Measurements from ENCODE around the gene TBL3.

DNA sequence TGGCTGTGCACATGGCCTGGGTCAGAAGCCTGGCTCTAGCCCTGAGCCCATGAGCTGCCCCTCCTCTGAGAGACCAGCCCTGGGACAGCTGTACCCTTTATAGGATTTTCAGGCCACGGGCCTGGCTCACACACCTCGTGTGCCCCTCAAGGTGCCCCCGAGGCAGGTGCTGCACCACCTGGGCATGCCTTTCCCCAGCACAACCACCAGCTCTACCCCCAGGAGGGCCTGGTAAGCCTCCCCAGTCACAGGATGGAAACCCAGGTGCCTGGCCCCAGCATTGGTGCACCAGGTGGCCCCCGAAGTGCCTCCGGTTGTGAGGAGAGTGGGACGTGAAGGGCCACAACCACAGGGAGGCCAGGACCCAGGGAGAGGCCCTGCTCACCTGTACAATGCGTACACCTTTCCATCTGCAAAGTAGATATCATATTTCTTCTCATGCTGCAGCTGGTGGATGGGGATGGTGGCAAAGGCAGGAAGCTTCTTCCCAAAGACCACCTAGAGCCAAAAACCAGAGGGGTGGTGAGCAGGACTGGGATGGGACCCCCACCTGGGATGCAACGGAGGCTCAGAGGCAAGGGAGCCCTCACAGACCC is 31.5 kb downstream of the TBL3 start:
- TF ChIP-seq, protein P1, sequence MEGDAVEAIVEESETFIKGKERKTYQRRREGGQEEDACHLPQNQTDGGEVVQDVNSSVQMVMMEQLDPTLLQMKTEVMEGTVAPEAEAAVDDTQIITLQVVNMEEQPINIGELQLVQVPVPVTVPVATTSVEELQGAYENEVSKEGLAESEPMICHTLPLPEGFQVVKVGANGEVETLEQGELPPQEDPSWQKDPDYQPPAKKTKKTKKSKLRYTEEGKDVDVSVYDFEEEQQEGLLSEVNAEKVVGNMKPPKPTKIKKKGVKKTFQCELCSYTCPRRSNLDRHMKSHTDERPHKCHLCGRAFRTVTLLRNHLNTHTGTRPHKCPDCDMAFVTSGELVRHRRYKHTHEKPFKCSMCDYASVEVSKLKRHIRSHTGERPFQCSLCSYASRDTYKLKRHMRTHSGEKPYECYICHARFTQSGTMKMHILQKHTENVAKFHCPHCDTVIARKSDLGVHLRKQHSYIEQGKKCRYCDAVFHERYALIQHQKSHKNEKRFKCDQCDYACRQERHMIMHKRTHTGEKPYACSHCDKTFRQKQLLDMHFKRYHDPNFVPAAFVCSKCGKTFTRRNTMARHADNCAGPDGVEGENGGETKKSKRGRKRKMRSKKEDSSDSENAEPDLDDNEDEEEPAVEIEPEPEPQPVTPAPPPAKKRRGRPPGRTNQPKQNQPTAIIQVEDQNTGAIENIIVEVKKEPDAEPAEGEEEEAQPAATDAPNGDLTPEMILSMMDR (IDR thresholded peaks at IDR 0.05): no peak
- TF ChIP-seq POLR2A (IDR thresholded peaks at IDR 0.05): no peak

All from ovary (tissue), 3 donors.